Brain microvascular endothelial cell (primary cell): Measurements from ENCODE around the gene SCARB1.

Source experiments
- DNase-seq: peaks from one replicate; pipeline ENCODE4 v3.0.0-alpha.2; 2020
- H3K27ac ChIP-seq: fragments of 250-450 bp; sonication (Bioruptor Pico); 2 replicates; pipeline ENCODE4 v1.5.1; 2020; ENCODE audit warnings: mild to moderate bottlenecking, moderate library complexity
- H3K27me3 ChIP-seq: fragments of 250-450 bp; sonication (Bioruptor Pico); replicated peaks from 2 replicates; pipeline ENCODE4 v1.5.1; 2020; ENCODE audit warnings: mild to moderate bottlenecking
- H3K36me3 ChIP-seq: fragments of 250-450 bp; sonication (Bioruptor Pico); replicated peaks from 2 replicates; pipeline ENCODE4 v1.5.1; 2020; ENCODE audit warnings: mild to moderate bottlenecking
- H3K4me3 ChIP-seq: 2 replicates; pipeline ENCODE4 v1.5.1; 2011; ENCODE audit warnings: low read depth, mild to moderate bottlenecking, control low read depth, low read length, moderate library complexity
- CTCF ChIP-seq: IDR thresholded peaks from 2 replicates; pipeline ENCODE4 v1.5.1; 2011; ENCODE audit warnings: low read depth, mild to moderate bottlenecking, moderate library complexity, low read length, control low read depth, inconsistent platforms; ENCODE audit errors: missing control alignments
- in situ Hi-C: cut with HindIII; loops from 2 replicates; pipeline ENCODE4 v1.10.0; 2017; ENCODE audit warnings: low sequenced_read_pairs, low pct_ligation_motif_present

Gene SCARB1

GRCh38 chr12:124866195-124866882 is 2.7 kb upstream of the SCARB1 start:
- no peak for DNase-seq
- no peak for TF ChIP-seq CTCF
- H3K27me3 ChIP-seq, result no peaks in the 10 kb centered on the region
- no peak overlapping the region for H3K4me3 ChIP-seq
- in situ Hi-C loops, result no loop called here
- no peak overlapping the region for H3K27ac ChIP-seq
- H3K36me3 ChIP-seq, result no peaks in the 10 kb centered on the region

- TF ChIP-seq CTCF, result no peak
- in situ Hi-C loops, result no loop called here
- Histone ChIP-seq H3K27me3 (no peaks in the 10 kb centered on the region), H3K4me3 (no peak overlapping the region), H3K36me3 (no peaks in the 10 kb centered on the region), H3K27ac (no peak overlapping the region)
- no peak for DNase-seq
Observed at GRCh38 chr12:124865728-124866127, 2.1 kb upstream of the SCARB1 start.

- in situ Hi-C loops, result no loop called here
- Histone ChIP-seq H3K27ac (peak overlapping the region; percentile 56), H3K4me3 (no peak overlapping the region), H3K27me3 (no peaks in the 10 kb centered on the region), H3K36me3 (peaks cover 2% of the 10 kb centered on the region)
- TF ChIP-seq CTCF, result no peak
- DNase-seq, result no peak
Observed at GRCh38 chr12:124864326-124864752, 675 bp upstream of the SCARB1 start.

- H3K36me3 ChIP-seq, result peaks cover 2% of the 10 kb centered on the region
- no peak overlapping the region for H3K27ac ChIP-seq
- H3K4me3 ChIP-seq, result peak overlapping the region; percentile 73
- in situ Hi-C loops, result no loop called here
- TF ChIP-seq CTCF, result no peak
- H3K27me3 ChIP-seq, result no peaks in the 10 kb centered on the region
- peak; percentile 29 for DNase-seq
Observed at GRCh38 chr12:124862768-124863415, 772 bp downstream of the SCARB1 start.

DNA sequence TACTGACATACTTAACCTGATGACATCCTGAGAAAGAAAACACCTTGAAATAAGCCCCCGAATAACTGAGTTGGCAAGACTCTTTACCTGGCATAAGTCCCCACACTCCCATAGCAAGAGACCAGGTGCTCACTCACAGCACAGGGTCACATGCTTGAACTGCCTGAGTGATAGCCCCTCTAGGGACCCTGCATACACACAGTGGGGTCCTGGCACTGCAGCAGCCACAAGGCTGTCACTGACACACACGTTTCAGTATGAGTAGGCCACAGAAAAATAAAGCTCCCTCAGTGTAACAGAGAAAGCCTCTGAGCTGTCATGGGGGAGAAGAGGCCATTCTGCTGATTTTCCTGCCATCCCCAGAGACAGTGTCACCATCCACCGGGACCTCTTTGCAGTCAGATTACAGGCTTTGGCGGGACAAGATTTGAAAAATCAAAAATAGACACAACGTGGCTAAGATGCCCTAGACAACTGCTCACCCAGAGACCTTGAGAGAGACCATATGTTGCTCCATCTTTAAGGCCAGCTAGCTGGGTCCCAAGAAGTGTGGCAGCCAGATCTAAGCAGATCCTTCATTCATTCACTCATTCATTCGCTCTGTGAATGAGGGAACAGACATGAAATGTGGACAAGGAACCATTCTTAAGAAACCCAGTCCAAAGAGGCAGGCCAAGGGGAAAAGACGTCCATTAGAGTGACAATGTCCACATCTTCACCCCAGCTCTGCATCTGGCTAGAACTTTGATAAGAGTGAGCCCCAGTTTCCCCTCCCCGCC is 1.6 kb downstream of the SCARB1 start:
- no peak for TF ChIP-seq CTCF
- Histone ChIP-seq H3K27ac (no peak overlapping the region), H3K36me3 (peaks cover 2% of the 10 kb centered on the region), H3K27me3 (no peaks in the 10 kb centered on the region), H3K4me3 (peak overlapping the region; percentile 73)
- in situ Hi-C loops, result no loop called here
- no peak for DNase-seq
